CD14-positive monocyte (primary cell): ENCODE data around the gene ALDH1A3. TPM values are rescaled to one million over a fixed set of nuclear protein-coding genes. Genes with fewer than 3 reads are reported as not detected.

Experiments used
- DNase-seq, 3 donors: peaks; one replicate each; pipeline ENCODE4 v3.0.0-alpha.2; 2011 to 2022
- H2AFZ ChIP-seq: 2 replicates; pipeline ENCODE4 v1.6.0; 2012; ENCODE audit warnings: mild to moderate bottlenecking, low read depth, low read length, inconsistent platforms; ENCODE audit not compliant: insufficient read depth, poor library complexity, severe bottlenecking
- H3K27ac ChIP-seq, 2 donors: 1 replicate in 1 of 2; 2 replicates in 1 of 2; pipeline ENCODE4 v1.5.1; 2012 to 2013; ENCODE audit warnings: low read length in 2 of 2, control low read depth in 1 of 2, inconsistent platforms in 1 of 2, low read depth in 1 of 2, mild to moderate bottlenecking in 1 of 2
- H3K27me3 ChIP-seq, 2 donors: one replicate each; pipeline versions ENCODE4 v1.6.0 to v1.6.1; 2011 to 2013; ENCODE audit warnings: low read length in 2 of 2; ENCODE audit not compliant: control insufficient read depth in 2 of 2, insufficient read depth in 2 of 2
- H3K36me3 ChIP-seq, 2 donors: replicated peaks in 1 of 2; 1 replicate in 1 of 2; 2 replicates in 1 of 2; pipeline versions ENCODE4 v1.5.1 to v1.6.1; 2012 to 2013; ENCODE audit warnings: low read length in 2 of 2, control low read depth in 1 of 2, inconsistent platforms in 1 of 2, mild to moderate bottlenecking in 1 of 2; ENCODE audit not compliant: insufficient read depth in 2 of 2, control insufficient read depth in 1 of 2
- H3K4me1 ChIP-seq, 2 donors: 1 replicate in 1 of 2; 2 replicates in 1 of 2; pipeline versions ENCODE4 v1.5.1 to v1.6.1; 2012 to 2013; ENCODE audit warnings: low read length in 2 of 2, control low read depth in 1 of 2, inconsistent platforms in 1 of 2, mild to moderate bottlenecking in 1 of 2, moderate library complexity in 1 of 2; ENCODE audit not compliant: insufficient read depth in 2 of 2, control insufficient read depth in 1 of 2
- H3K4me2 ChIP-seq: replicated peaks from 2 replicates; pipeline ENCODE3; 2012; ENCODE audit warnings: low read length, moderate library complexity, mild to moderate bottlenecking; ENCODE audit not compliant: poor library complexity, severe bottlenecking; ENCODE audit errors: extremely low read depth
- H3K4me3 ChIP-seq, 3 experiments: fragments of 200-600 bp in 1 of 3; sonication (generic) in 1 of 3; replicated peaks in 1 of 3; 1 replicate in 2 of 3; 2 replicates in 1 of 3; pipeline ENCODE4 v1.5.1; 2011 to 2013; ENCODE audit warnings: low read length in 3 of 3, mild to moderate bottlenecking in 3 of 3, control low read depth in 2 of 3, low read depth in 2 of 3, inconsistent platforms in 1 of 3, moderate library complexity in 1 of 3
- H3K79me2 ChIP-seq: 2 replicates; pipeline ENCODE4 v1.6.0; 2012; ENCODE audit warnings: mild to moderate bottlenecking, control low read depth, inconsistent platforms, low read length, moderate library complexity; ENCODE audit not compliant: insufficient read depth
- H3K9ac ChIP-seq: 2 replicates; pipeline ENCODE4 v1.6.0; 2017; ENCODE audit warnings: low read length, mild to moderate bottlenecking; ENCODE audit not compliant: insufficient read depth, poor library complexity, severe bottlenecking
- H3K9me3 ChIP-seq, 2 donors: replicated peaks in 1 of 2; 1 replicate in 1 of 2; 2 replicates in 1 of 2; pipeline versions ENCODE4 v1.5.1 to v1.6.1; 2012 to 2013; ENCODE audit warnings: low read length in 2 of 2, control low read depth in 1 of 2; ENCODE audit not compliant: control insufficient read depth in 1 of 2, insufficient read depth in 1 of 2
- H4K20me1 ChIP-seq: 2 replicates; pipeline ENCODE4 v1.6.0; 2012; ENCODE audit warnings: mild to moderate bottlenecking, low read length, control low read depth, moderate library complexity; ENCODE audit not compliant: insufficient read depth
- H3K27ac Mint-ChIP-seq, 7 donors: one replicate each; pipeline ENCODE4 v1.8.0; 2020; ENCODE audit warnings: mild to moderate bottlenecking in 7 of 7, mixed read lengths in 7 of 7, moderate library complexity in 6 of 7, inconsistent platforms in 2 of 7
- H3K27me3 Mint-ChIP-seq, 3 donors: one replicate each; pipeline ENCODE4 v1.8.0; 2021 to 2022; ENCODE audit warnings: low read depth in 3 of 3, mild to moderate bottlenecking in 3 of 3, mixed read lengths in 3 of 3, moderate library complexity in 3 of 3, inconsistent platforms in 1 of 3
- H3K36me3 Mint-ChIP-seq, 2 donors: one replicate each; pipeline ENCODE4 v1.8.0; 2020; ENCODE audit warnings: mixed read lengths in 2 of 2, inconsistent platforms in 1 of 2, mild to moderate bottlenecking in 1 of 2
- H3K4me1 Mint-ChIP-seq: one replicate; pipeline ENCODE4 v1.8.0; 2020; ENCODE audit warnings: mild to moderate bottlenecking, mixed read lengths
- H3K4me3 Mint-ChIP-seq, 2 donors: one replicate each; pipeline ENCODE4 v1.8.0; 2020; ENCODE audit warnings: mild to moderate bottlenecking in 2 of 2, mixed read lengths in 2 of 2, moderate library complexity in 1 of 2
- H3K9me3 Mint-ChIP-seq, 7 donors: one replicate each; pipeline ENCODE4 v1.8.0; 2020 to 2022; ENCODE audit warnings: mixed read lengths in 7 of 7, mild to moderate bottlenecking in 6 of 7, moderate library complexity in 6 of 7, inconsistent platforms in 2 of 7
- WGBS: methylation state at CpG from one replicate; pipeline ENCODE4 v1.1.5; 2013; ENCODE audit warnings: missing lambda C conversion rate; ENCODE audit not compliant: insufficient coverage; 5-methylcytosine and 5-hydroxymethylcytosine counted together
- intact Hi-C, 2 donors: fragments of 100-400 bp; cut with micrococcal nuclease; formaldehyde crosslinking; loops; one replicate each; pipeline versions ENCODE4 v1.15.0 to v1.15.1; 2023
- polyA plus RNA-seq, 3 donors: library from polyadenylated mRNA; depleted of rRNA in 1 of 3; unstranded in 2 of 3; stranded (reverse) in 1 of 3; fragments of 300-500 nt in 2 of 3; fragments of >200 nt in 1 of 3; fragmentation: Illumina TruSeq in 2 of 3; gene quantifications; 1 replicate in 2 of 3; 2 replicates in 1 of 3; pipeline ENCODE4 v1.2.3, GENCODE V29; 2012 to 2021
- TF ChIP-seq, protein P1 (sequence below): fragments of 200-600 bp; IDR thresholded peaks from one replicate; pipeline ENCODE4 v1.8.0; 2022; ENCODE audit warnings: antibody characterized with exemption, mild to moderate bottlenecking

ALDH1A3 gene
- polyA plus RNA-seq, 3 donors = not detected

DNA sequence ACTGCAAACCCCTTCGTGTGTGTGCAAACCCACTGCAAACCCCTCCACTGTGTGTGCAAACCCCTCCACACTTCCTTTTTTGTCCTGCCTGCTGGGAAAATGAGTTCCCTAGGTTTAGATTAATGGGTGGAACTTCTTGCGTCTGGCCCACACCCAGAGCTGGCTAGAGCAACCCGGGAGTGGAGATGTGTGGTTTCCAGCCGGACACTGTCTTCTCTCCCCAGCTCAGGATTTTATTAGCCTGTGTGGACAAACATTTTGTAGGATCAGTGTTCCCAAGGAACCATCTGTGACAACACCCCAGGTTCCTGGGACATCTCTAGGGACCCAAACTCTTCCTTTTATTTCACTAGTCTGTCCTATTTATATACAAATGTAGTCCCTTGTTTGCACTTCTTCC, 29.9 kb downstream of the ALDH1A3 start:
- H3K4me2 ChIP-seq = no peak overlapping the region
- Mint-ChIP-seq H3K4me1 (peaks cover 9% of the 10 kb centered on the region), H3K4me3 (no peak overlapping the region), H3K36me3 (no peaks in the 10 kb centered on the region), H3K27ac (no peak overlapping the region), H3K27me3 (peaks cover 3 to 6% (median 5%) of the 10 kb centered on the region in 3 donors), H3K9me3 (peaks cover 0 to 11% (median 3%) of the 10 kb centered on the region in 7 donors)
- H3K4me1 ChIP-seq = peaks cover 0 to 9% of the 10 kb centered on the region in 2 donors
- TF ChIP-seq, protein P1, sequence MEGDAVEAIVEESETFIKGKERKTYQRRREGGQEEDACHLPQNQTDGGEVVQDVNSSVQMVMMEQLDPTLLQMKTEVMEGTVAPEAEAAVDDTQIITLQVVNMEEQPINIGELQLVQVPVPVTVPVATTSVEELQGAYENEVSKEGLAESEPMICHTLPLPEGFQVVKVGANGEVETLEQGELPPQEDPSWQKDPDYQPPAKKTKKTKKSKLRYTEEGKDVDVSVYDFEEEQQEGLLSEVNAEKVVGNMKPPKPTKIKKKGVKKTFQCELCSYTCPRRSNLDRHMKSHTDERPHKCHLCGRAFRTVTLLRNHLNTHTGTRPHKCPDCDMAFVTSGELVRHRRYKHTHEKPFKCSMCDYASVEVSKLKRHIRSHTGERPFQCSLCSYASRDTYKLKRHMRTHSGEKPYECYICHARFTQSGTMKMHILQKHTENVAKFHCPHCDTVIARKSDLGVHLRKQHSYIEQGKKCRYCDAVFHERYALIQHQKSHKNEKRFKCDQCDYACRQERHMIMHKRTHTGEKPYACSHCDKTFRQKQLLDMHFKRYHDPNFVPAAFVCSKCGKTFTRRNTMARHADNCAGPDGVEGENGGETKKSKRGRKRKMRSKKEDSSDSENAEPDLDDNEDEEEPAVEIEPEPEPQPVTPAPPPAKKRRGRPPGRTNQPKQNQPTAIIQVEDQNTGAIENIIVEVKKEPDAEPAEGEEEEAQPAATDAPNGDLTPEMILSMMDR = no peak
- no peaks in the 10 kb centered on the region for H3K27me3 ChIP-seq
- no peaks in the 10 kb centered on the region for H3K79me2 ChIP-seq
- H3K9me3 ChIP-seq = peaks cover 0 to 5% of the 10 kb centered on the region in 2 donors
- no peaks in the 10 kb centered on the region for H4K20me1 ChIP-seq
- intact Hi-C loops = no loop called here
- H3K36me3 ChIP-seq = no peaks in the 10 kb centered on the region
- H3K9ac ChIP-seq = no peak overlapping the region
- WGBS = 100% methylated on average over 2 of the region's 4 CpGs
- DNase-seq = no peak
- no peak overlapping the region for H2AFZ ChIP-seq
- H3K27ac ChIP-seq = no peak overlapping the region
- H3K4me3 ChIP-seq = no peak overlapping the region

DNA sequence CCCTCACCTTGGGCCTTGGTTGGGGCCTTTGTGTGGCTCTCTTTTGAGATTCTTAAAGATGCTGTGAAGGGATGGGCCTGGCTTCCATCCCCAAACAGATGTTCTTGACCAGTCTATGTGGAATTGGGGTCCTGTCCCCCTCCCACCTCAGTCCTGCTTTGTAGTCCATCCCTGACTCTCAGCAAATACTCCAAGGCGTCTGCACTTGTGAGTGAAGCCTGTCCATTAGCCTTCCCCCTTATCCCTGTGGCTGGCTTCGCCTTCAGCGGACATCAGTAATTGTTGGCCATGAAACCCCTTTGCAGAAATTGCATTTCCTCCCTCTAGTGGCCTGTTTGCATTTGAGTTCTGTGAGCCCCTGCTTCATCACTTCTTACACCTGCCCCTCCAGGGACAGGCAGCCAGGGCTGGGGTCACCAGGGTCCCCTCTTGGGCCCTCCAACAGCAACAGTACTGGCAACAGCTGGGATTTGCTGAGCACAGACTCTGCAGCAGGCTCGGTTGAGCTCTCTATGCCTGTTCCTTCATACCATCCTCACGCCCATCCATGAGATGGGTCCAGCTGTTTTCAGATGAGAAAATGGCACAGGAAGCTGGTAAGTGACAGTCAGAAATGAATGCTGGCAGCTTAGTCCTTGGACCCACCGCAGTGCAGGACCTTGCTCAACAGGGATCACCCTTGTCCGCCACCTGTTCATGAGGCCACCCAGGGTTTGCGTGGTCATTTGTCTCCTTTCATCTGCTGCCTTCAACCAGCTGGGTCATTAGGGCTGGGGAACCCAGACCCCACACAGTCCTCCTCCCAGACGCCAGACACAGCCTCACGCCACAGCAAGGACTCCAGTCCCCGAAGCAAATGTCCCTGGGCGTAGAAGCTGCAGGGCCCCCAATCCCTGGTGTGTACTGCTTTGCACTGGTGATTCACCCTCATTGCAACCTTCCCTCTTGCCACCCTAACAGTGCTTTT, 30.6 kb downstream of the ALDH1A3 start:
- H3K4me1 ChIP-seq = peaks cover 0 to 9% of the 10 kb centered on the region in 2 donors
- H3K9me3 ChIP-seq = peaks cover 0 to 5% of the 10 kb centered on the region in 2 donors
- WGBS = 97% methylated on average over 11 of the region's 12 CpGs
- no peak for DNase-seq
- intact Hi-C loops = loop anchor here in 1 of 2 donors (10.0 kb wide), 1 partner anchor 345 kb away; the partner anchor contains the start of gene CHSY1
- H3K27me3 ChIP-seq = no peaks in the 10 kb centered on the region
- no peaks in the 10 kb centered on the region for H4K20me1 ChIP-seq
- H3K4me2 ChIP-seq = no peak overlapping the region
- TF ChIP-seq, protein P1 = no peak
- no peak overlapping the region for H3K4me3 Mint-ChIP-seq
- H3K4me3 ChIP-seq = no peak overlapping the region
- H3K27ac ChIP-seq = no peak overlapping the region
- H3K27ac Mint-ChIP-seq = peak overlapping the region in 1 of 7 donors; percentile 36
- H3K36me3 ChIP-seq = no peaks in the 10 kb centered on the region
- no peaks in the 10 kb centered on the region for H3K79me2 ChIP-seq
- H3K27me3 Mint-ChIP-seq = peaks cover 3 to 6% (median 5%) of the 10 kb centered on the region in 3 donors
- H3K36me3 Mint-ChIP-seq = peaks cover 2 to 3% of the 10 kb centered on the region in 2 donors
- H3K9me3 Mint-ChIP-seq = peaks cover 0 to 14% (median 3%) of the 10 kb centered on the region in 7 donors
- no peak overlapping the region for H3K9ac ChIP-seq
- no peak overlapping the region for H2AFZ ChIP-seq
- H3K4me1 Mint-ChIP-seq = peaks cover 12% of the 10 kb centered on the region
